ENCODE data around the gene CACHD1. TPM values are rescaled to one million over a fixed set of nuclear protein-coding genes. Genes with fewer than 3 reads are reported as not detected.

CACHD1 gene
- total and polyA plus RNA-seq, 2 of the 8 experiments (the other 6 are each of a cell fraction or from before 2014, with no cell fraction given) = 22.2 to 42.5 TPM

DNA sequence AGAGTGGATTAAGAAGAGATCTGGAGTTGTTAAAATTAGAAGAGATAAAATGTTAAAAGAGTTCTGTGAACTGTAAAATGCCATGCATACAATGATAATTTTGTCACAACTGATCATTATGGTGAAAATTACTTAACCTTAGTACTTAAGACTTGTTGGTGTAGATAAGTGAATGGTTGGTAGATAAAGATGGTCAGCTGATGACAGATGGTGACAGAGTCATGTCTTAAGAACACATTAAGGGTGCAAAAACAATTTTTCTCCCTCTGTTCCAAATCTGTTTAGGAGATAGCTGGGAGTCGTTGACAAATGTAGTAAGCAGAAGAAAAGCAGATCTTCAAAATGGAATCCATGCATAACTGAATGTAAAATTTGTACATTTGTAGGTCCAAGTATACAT, 18.5 kb upstream of the CACHD1 start:
- Histone ChIP-seq H3K56ac (replicated peaks; ENCODE audit: insufficient read length, low read depth, low read length) (no peak overlapping the region), H3K14ac (ENCODE audit: insufficient read length) (no peak overlapping the region), H3K4me3 (ENCODE audit: extremely low read depth in 1 of 4, insufficient read depth in 2 of 4, low read depth in 3 of 4, low read length in 4 of 4) (no peak overlapping the region), H3K79me2 (ENCODE audit: control insufficient read depth in 1 of 2, insufficient read depth in 2 of 2, low read length in 2 of 2) (no peaks in the 10 kb centered on the region), H4K8ac (ENCODE audit: extremely low read depth, insufficient read depth, low read length) (no peak overlapping the region), H3K79me1 (ENCODE audit: low read depth, low read length) (no peaks in the 10 kb centered on the region), H2BK12ac (ENCODE audit: low read depth, low read length) (no peak overlapping the region), H2BK120ac (replicated peaks; ENCODE audit: low read depth, low read length) (no peak overlapping the region), H3K27me3 (replicated peaks in 1 of 4; ENCODE audit: control insufficient read depth in 3 of 4, extremely low read depth in 1 of 4, insufficient read depth in 3 of 4, low read length in 3 of 4) (no peaks in the 10 kb centered on the region; a peak in 1 of 7 replicates), H3K36me3 (ENCODE audit: control insufficient read depth in 2 of 4, insufficient read depth in 4 of 4, low read length in 3 of 4) (no peaks in the 10 kb centered on the region), H3K23me2 (ENCODE audit: low read depth, low read length) (no peaks in the 10 kb centered on the region), H3K27ac (ENCODE audit: low read depth, low read length) (no peak overlapping the region), H2AK5ac (ENCODE audit: low read depth, low read length) (no peak overlapping the region), H3K23ac (ENCODE audit: insufficient read length) (no peak overlapping the region), H3K18ac (ENCODE audit: extremely low read depth, low read length) (no peak overlapping the region), H3K9ac (replicated peaks in 1 of 4; ENCODE audit: extremely low read depth in 1 of 4, low read depth in 3 of 4, low read length in 3 of 4) (no peak overlapping the region), H2BK5ac (ENCODE audit: low read depth, low read length) (no peak overlapping the region), H4K91ac (replicated peaks; ENCODE audit: insufficient read length, low read length) (no peak overlapping the region), H3K9me3 (ENCODE audit: insufficient read depth in 2 of 2, low read depth in 1 of 2, low read length in 1 of 2) (no peaks in the 10 kb centered on the region), H2BK20ac (ENCODE audit: low read length) (no peak overlapping the region), H2BK15ac (ENCODE audit: low read length) (no peak overlapping the region), H3K4ac (replicated peaks; ENCODE audit: insufficient read length, low read depth, low read length) (no peak overlapping the region), H4K5ac (ENCODE audit: insufficient read length, low read depth, low read length) (no peak overlapping the region), H3K4me2 (ENCODE audit: insufficient read depth in 1 of 2, low read depth in 2 of 2, low read length in 2 of 2) (no peak overlapping the region), H2AFZ (ENCODE audit: low read length) (no peak overlapping the region), H4K20me1 (replicated peaks in 1 of 2; ENCODE audit: control insufficient read depth in 1 of 2, insufficient read depth in 2 of 2, low read length in 2 of 2) (no peaks in the 10 kb centered on the region), H3K4me1 (replicated peaks in 1 of 4; ENCODE audit: control insufficient read depth in 3 of 4, insufficient read depth in 4 of 4, low read length in 3 of 4) (no peaks in the 10 kb centered on the region)
- ChIA-PET POLR2A (ENCODE audit: partially characterized antibody) (no interaction called here), CTCF (ENCODE audit: partially characterized antibody) (interaction anchor here (0.6 to 1.1 kb wide), 2 partner anchors 34 to 224 kb away, joined by 3 to 5 read pairs; no protein-coding TSS in a partner anchor)
- DNase-seq (ENCODE audit: low read depth in 1 of 2, low spot score in 2 of 2) (no peak), FAIRE-seq (no peak)
- 90% methylated on average over 1 of the region's 1 CpG; no CpG with 5 or more reads in 1 of the 2 experiments for WGBS, 2 experiments (ENCODE audit: extremely low coverage in 1 of 2, insufficient coverage in 1 of 2, insufficient read length in 1 of 2, insufficient replicate concordance in 2 of 2, low coverage in 1 of 2, low lambda C conversion rate in 2 of 2, missing lambda C conversion rate in 1 of 2)
- TF ChIP-seq BRCA1 (IDR thresholded peaks at IDR 0.05; ENCODE audit: low read depth, low read length) = no peak
- TF ChIP-seq RBBP5 (IDR thresholded peaks at IDR 0.05; ENCODE audit: borderline replicate concordance, low read depth, low read length) = no peak
- TF ChIP-seq FOSL1 (IDR thresholded peaks at IDR 0.05; ENCODE audit: insufficient read depth, low read depth, low read length) = no peak

Measured in H1 (cell line).